Measurements from ENCODE around the gene PLCD1.

The PLCD1 gene

GRCh38 chr3:38001456-38002081, 27.9 kb downstream of the PLCD1 start:
- H3K79me2 ChIP-seq (ENCODE audit: insufficient read depth, low read length) = no peaks in the 10 kb centered on the region
- H2AFZ ChIP-seq (ENCODE audit: low read length) = no peak overlapping the region
- no peaks in the 10 kb centered on the region for H3F3A ChIP-seq (ENCODE audit: low read depth)
- no peak for TF ChIP-seq EZH2phosphoT487 (IDR thresholded peaks at IDR 0.05; ENCODE audit: borderline replicate concordance)
- TF ChIP-seq, protein P1, sequence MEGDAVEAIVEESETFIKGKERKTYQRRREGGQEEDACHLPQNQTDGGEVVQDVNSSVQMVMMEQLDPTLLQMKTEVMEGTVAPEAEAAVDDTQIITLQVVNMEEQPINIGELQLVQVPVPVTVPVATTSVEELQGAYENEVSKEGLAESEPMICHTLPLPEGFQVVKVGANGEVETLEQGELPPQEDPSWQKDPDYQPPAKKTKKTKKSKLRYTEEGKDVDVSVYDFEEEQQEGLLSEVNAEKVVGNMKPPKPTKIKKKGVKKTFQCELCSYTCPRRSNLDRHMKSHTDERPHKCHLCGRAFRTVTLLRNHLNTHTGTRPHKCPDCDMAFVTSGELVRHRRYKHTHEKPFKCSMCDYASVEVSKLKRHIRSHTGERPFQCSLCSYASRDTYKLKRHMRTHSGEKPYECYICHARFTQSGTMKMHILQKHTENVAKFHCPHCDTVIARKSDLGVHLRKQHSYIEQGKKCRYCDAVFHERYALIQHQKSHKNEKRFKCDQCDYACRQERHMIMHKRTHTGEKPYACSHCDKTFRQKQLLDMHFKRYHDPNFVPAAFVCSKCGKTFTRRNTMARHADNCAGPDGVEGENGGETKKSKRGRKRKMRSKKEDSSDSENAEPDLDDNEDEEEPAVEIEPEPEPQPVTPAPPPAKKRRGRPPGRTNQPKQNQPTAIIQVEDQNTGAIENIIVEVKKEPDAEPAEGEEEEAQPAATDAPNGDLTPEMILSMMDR (conservative IDR thresholded peaks at IDR 0.05; ENCODE audit: low read length) = peak; percentile 42
- no peaks in the 10 kb centered on the region for H3K9me3 ChIP-seq (ENCODE audit: insufficient read depth, low read depth, low read length)
- no peak overlapping the region for H3K9ac ChIP-seq (ENCODE audit: low read depth, low read length, poor library complexity, severe bottlenecking)
- no peaks in the 10 kb centered on the region for H4K20me1 ChIP-seq (ENCODE audit: insufficient read depth, low read length, poor library complexity, severe bottlenecking)
- no peaks in the 10 kb centered on the region for H3K27me3 ChIP-seq (ENCODE audit: insufficient read depth, low read length, poor library complexity, severe bottlenecking)
- no peak overlapping the region for H3K4me3 ChIP-seq (ENCODE audit: low read length, poor library complexity, severe bottlenecking)
- no peak overlapping the region for H3K4me2 ChIP-seq (ENCODE audit: low read depth, low read length, poor library complexity, severe bottlenecking)
- H3K9me2 ChIP-seq (replicated peaks; ENCODE audit: low read depth, low read length) = no peaks in the 10 kb centered on the region
- H3K36me3 ChIP-seq (ENCODE audit: insufficient read depth, low read length) = peaks cover 15% of the 10 kb centered on the region; the same call in 1 of the 2 replicates
- no peaks in the 10 kb centered on the region for H3K4me1 ChIP-seq (ENCODE audit: insufficient read depth, low read length, poor library complexity, severe bottlenecking)

GRCh38 chr3:38000965-38001455, 28.4 kb downstream of the PLCD1 start:
- no peaks in the 10 kb centered on the region for H3F3A ChIP-seq (ENCODE audit: low read depth)
- no peaks in the 10 kb centered on the region for H3K4me1 ChIP-seq (ENCODE audit: insufficient read depth, low read length, poor library complexity, severe bottlenecking)
- peaks cover 15% of the 10 kb centered on the region; the same call in 1 of the 2 replicates for H3K36me3 ChIP-seq (ENCODE audit: insufficient read depth, low read length)
- H4K20me1 ChIP-seq (ENCODE audit: insufficient read depth, low read length, poor library complexity, severe bottlenecking) = no peaks in the 10 kb centered on the region
- H3K9me3 ChIP-seq (ENCODE audit: insufficient read depth, low read depth, low read length) = no peaks in the 10 kb centered on the region
- H3K27me3 ChIP-seq (ENCODE audit: insufficient read depth, low read length, poor library complexity, severe bottlenecking) = no peaks in the 10 kb centered on the region
- no peak overlapping the region for H3K9ac ChIP-seq (ENCODE audit: low read depth, low read length, poor library complexity, severe bottlenecking)
- H3K4me3 ChIP-seq (ENCODE audit: low read length, poor library complexity, severe bottlenecking) = no peak overlapping the region
- H3K4me2 ChIP-seq (ENCODE audit: low read depth, low read length, poor library complexity, severe bottlenecking) = no peak overlapping the region
- no peak overlapping the region for H2AFZ ChIP-seq (ENCODE audit: low read length)
- H3K9me2 ChIP-seq (replicated peaks; ENCODE audit: low read depth, low read length) = no peaks in the 10 kb centered on the region
- H3K79me2 ChIP-seq (ENCODE audit: insufficient read depth, low read length) = no peaks in the 10 kb centered on the region
- no peak for TF ChIP-seq EZH2phosphoT487 (IDR thresholded peaks at IDR 0.05; ENCODE audit: borderline replicate concordance)
- TF ChIP-seq, protein P1 (conservative IDR thresholded peaks at IDR 0.05; ENCODE audit: low read length) = no peak

DNA sequence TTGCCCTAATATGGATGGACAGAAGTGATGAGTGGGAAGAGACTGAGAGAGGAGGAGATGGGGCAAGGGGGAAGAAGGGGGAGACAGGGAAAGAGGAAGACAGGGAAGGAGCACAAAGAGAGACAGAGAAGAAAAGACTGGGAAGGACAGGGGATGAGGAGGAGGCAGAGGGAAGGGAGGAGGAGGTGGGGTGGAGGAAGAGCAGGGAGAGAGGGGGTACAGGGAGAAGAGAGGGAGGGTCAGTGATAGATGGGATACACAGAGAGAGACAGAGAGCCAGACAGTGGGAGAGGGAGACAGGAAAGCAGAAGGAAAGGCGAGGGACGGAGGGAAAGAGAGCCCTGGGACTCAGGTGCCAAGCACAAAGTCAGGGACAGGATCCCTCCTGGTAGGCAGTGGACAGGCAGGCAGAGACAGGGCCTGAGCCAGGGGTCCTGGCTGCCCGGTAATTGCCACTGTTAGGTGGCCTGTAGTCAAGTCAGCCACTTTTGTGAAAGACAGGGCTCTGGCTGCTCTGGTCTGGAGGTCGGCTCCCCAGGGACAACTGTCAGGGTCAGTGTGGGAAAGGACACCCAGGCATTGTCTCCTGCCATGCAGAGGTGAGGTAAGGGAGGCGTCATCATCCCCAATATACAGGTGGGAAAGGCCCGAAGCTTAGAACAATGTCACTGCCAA, 29.1 kb downstream of the PLCD1 start:
- Histone ChIP-seq H3F3A (ENCODE audit: low read depth) (no peaks in the 10 kb centered on the region), H3K4me1 (ENCODE audit: insufficient read depth, low read length, poor library complexity, severe bottlenecking) (peaks cover 5% of the 10 kb centered on the region), H4K20me1 (ENCODE audit: insufficient read depth, low read length, poor library complexity, severe bottlenecking) (no peaks in the 10 kb centered on the region), H3K9ac (ENCODE audit: low read depth, low read length, poor library complexity, severe bottlenecking) (no peak overlapping the region), H3K79me2 (ENCODE audit: insufficient read depth, low read length) (peaks cover 5% of the 10 kb centered on the region), H3K36me3 (ENCODE audit: insufficient read depth, low read length) (peaks cover 15% of the 10 kb centered on the region; the same call in 1 of the 2 replicates), H3K27me3 (ENCODE audit: insufficient read depth, low read length, poor library complexity, severe bottlenecking) (no peaks in the 10 kb centered on the region), H3K4me2 (ENCODE audit: low read depth, low read length, poor library complexity, severe bottlenecking) (no peak overlapping the region), H3K4me3 (ENCODE audit: low read length, poor library complexity, severe bottlenecking) (no peak overlapping the region), H3K9me3 (ENCODE audit: insufficient read depth, low read depth, low read length) (no peaks in the 10 kb centered on the region), H3K9me2 (replicated peaks; ENCODE audit: low read depth, low read length) (no peaks in the 10 kb centered on the region), H2AFZ (ENCODE audit: low read length) (no peak overlapping the region)
- TF ChIP-seq, protein P1 (conservative IDR thresholded peaks at IDR 0.05; ENCODE audit: low read length) = no peak
- no peak for TF ChIP-seq EZH2phosphoT487 (IDR thresholded peaks at IDR 0.05; ENCODE audit: borderline replicate concordance)
